GM12891 (cell line): ENCODE data around the gene SH3TC1.

Source experiments
- PAX5 ChIP-seq: IDR thresholded peaks from 2 replicates; pipeline ENCODE4 v1.6.1; 2011; ENCODE audit warnings: low read length, moderate library complexity, mild to moderate bottlenecking; ENCODE audit not compliant: insufficient read depth, severe bottlenecking
- POLR2A ChIP-seq: IDR thresholded peaks from 2 replicates; pipeline ENCODE4 v1.6.1; 2011; ENCODE audit warnings: low read depth, low read length, control low read depth
- POLR2AphosphoS5 ChIP-seq: IDR thresholded peaks from 2 replicates; pipeline ENCODE4 v1.6.1; 2011; ENCODE audit warnings: low read depth, low read length, control low read depth
- POU2F2 ChIP-seq: IDR thresholded peaks from 2 replicates; pipeline ENCODE4 v1.6.1; 2011; ENCODE audit warnings: low read depth, mild to moderate bottlenecking, control low read depth, low read length, moderate library complexity
- SPI1 ChIP-seq: IDR thresholded peaks from 2 replicates; pipeline ENCODE4 v1.6.1; 2011; ENCODE audit warnings: low read depth, low read length, control low read depth
- TAF1 ChIP-seq: IDR thresholded peaks from 2 replicates; pipeline ENCODE4 v1.6.1; 2011; ENCODE audit warnings: low read depth, low read length, control low read depth

DNA sequence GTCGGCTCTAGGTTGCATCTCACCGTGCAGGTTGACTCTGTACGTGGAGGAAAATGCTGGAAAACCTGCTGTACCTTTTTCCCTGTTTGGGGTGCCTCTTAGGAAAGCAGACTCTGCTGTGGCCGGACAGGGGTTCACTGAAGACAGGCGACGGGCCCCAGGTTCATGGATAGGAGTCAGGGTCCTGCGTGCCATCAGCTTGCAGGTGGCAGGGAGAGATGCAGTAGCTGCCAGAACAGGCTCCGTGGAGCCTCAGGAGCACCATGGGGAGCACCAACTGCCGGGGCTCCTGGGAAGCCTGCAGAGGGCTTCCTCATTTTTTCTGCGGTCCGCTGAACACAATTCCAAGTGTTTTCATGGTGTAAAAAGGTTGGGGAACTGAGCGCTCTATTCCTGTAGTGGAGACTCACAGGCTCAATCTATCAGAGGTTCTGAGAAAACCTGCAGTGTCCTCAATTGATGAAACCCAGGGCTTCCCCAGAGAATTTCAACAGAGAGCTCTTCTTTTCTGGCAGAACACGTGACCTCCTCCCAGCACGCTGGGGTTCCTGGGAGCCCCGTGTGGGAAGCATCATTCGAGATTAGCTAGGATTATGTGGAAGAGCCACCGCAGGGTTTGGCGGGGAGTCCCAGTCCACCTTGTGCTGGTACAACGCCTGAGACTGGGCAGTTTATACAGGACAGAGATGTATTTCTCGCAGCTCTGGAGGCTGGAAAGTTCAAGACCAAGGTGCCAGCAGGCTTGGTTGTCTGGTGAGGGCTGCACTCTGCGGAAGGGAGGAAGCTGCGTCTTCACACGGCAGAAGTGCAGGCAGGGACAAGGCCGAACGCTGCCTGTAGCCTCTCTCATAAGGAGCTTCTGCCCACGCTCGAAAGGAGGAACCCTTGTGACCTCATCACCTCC is 72.1 kb downstream of the SH3TC1 start:
- TF ChIP-seq POLR2A (no peak), POLR2AphosphoS5 (no peak), TAF1 (no peak), SPI1 (no peak), PAX5 (no peak), POU2F2 (no peak)
